Measurements from ENCODE around the gene LITAF. TPM values are rescaled to one million over a fixed set of nuclear protein-coding genes. Genes with fewer than 3 reads are reported as not detected.

The LITAF gene
- 2.6 TPM in 1 of 2 replicates, not detected in the other for total RNA-seq (2014; rRNA removed; shearing (Covaris generic); ENCODE audit: low replicate concordance)

- H3K9ac ChIP-seq (ENCODE audit: low read length): peak within 1 kb of the TSS; percentile 52
- no peaks in the 10 kb centered on the region for H3K36me3 ChIP-seq (ENCODE audit: insufficient read depth, low read length)
- peak within 1 kb of the TSS; percentile 56 for H3K4me2 ChIP-seq (ENCODE audit: low read depth, low read length, poor library complexity, severe bottlenecking)
- H3K27me3 ChIP-seq (ENCODE audit: low read length): no peaks in the 10 kb centered on the region
- H4K20me1 ChIP-seq (ENCODE audit: insufficient read depth, low read depth, low read length): no peaks in the 10 kb centered on the region
- no peak for DNase-seq
- no peaks in the 10 kb centered on the region for H3K79me2 ChIP-seq (ENCODE audit: low read length)
- H3K9me3 ChIP-seq (ENCODE audit: low read length): no peaks in the 10 kb centered on the region
- peak within 1 kb of the TSS; percentile 54; the same call in 1 of the 2 replicates for H3K4me3 ChIP-seq (ENCODE audit: low read length)
- H2AFZ ChIP-seq (ENCODE audit: low read length): peak within 1 kb of the TSS; percentile 41; the same call in 1 of the 2 replicates
- peaks cover 33% of the 10 kb centered on the region for H3K4me1 ChIP-seq (ENCODE audit: low read length)
- no peak within 1 kb of the TSS for H3K27ac ChIP-seq (ENCODE audit: low read length)
- no peaks in the 10 kb centered on the region for H3K9me2 ChIP-seq (replicated peaks; ENCODE audit: insufficient read depth, low read length)
Observed at GRCh38 chr16:11586856-11587642, at the start of gene LITAF. Gene LITAF (minus strand): TSS chr16:11586919. CDS start chr16:11556730, 30,189 bp downstream.

GRCh38 chr16:11636172-11636721, 49.5 kb upstream of the LITAF start:
- H3K4me2 ChIP-seq (ENCODE audit: low read depth, low read length, poor library complexity, severe bottlenecking): no peak overlapping the region

GRCh38 chr16:11635679-11636171, 49.0 kb upstream of the LITAF start:
- H3K4me2 ChIP-seq (ENCODE audit: low read depth, low read length, poor library complexity, severe bottlenecking): no peak overlapping the region
- no peaks in the 10 kb centered on the region for H3K36me3 ChIP-seq (ENCODE audit: insufficient read depth, low read length)
- no peaks in the 10 kb centered on the region for H3K9me3 ChIP-seq (ENCODE audit: low read length)
- H3K27me3 ChIP-seq (ENCODE audit: low read length): no peaks in the 10 kb centered on the region
- H3K27ac ChIP-seq (ENCODE audit: low read length): no peak overlapping the region
- no peaks in the 10 kb centered on the region for H3K4me1 ChIP-seq (ENCODE audit: low read length)
- no peak overlapping the region for H3K9ac ChIP-seq (ENCODE audit: low read length)
- DNase-seq: no peak
- H3K4me3 ChIP-seq (ENCODE audit: low read length): no peak overlapping the region
- no peak overlapping the region for H2AFZ ChIP-seq (ENCODE audit: low read length)
- no peaks in the 10 kb centered on the region for H3K79me2 ChIP-seq (ENCODE audit: low read length)
- H4K20me1 ChIP-seq (ENCODE audit: insufficient read depth, low read depth, low read length): no peaks in the 10 kb centered on the region
- no peaks in the 10 kb centered on the region for H3K9me2 ChIP-seq (replicated peaks; ENCODE audit: insufficient read depth, low read length)

More at GRCh38 chr16:11636172-11636721, 49.5 kb upstream of the LITAF start:
- Histone ChIP-seq H3K27me3 (ENCODE audit: low read length) (no peaks in the 10 kb centered on the region), H3K27ac (ENCODE audit: low read length) (no peak overlapping the region), H2AFZ (ENCODE audit: low read length) (no peak overlapping the region), H3K4me3 (ENCODE audit: low read length) (no peak overlapping the region), H4K20me1 (ENCODE audit: insufficient read depth, low read depth, low read length) (no peaks in the 10 kb centered on the region), H3K9ac (ENCODE audit: low read length) (no peak overlapping the region), H3K9me3 (ENCODE audit: low read length) (no peaks in the 10 kb centered on the region), H3K9me2 (replicated peaks; ENCODE audit: insufficient read depth, low read length) (no peaks in the 10 kb centered on the region), H3K79me2 (ENCODE audit: low read length) (no peaks in the 10 kb centered on the region), H3K4me1 (ENCODE audit: low read length) (no peaks in the 10 kb centered on the region), H3K36me3 (ENCODE audit: insufficient read depth, low read length) (no peaks in the 10 kb centered on the region)
- no peak for DNase-seq

- Histone ChIP-seq H3K9me2 (replicated peaks; ENCODE audit: insufficient read depth, low read length) (no peaks in the 10 kb centered on the region), H3K79me2 (ENCODE audit: low read length) (no peaks in the 10 kb centered on the region), H3K27me3 (ENCODE audit: low read length) (no peaks in the 10 kb centered on the region), H2AFZ (ENCODE audit: low read length) (no peak overlapping the region), H3K4me1 (ENCODE audit: low read length) (no peaks in the 10 kb centered on the region), H4K20me1 (ENCODE audit: insufficient read depth, low read depth, low read length) (no peaks in the 10 kb centered on the region), H3K4me3 (ENCODE audit: low read length) (no peak overlapping the region), H3K9me3 (ENCODE audit: low read length) (no peaks in the 10 kb centered on the region), H3K4me2 (ENCODE audit: low read depth, low read length, poor library complexity, severe bottlenecking) (no peak overlapping the region), H3K27ac (ENCODE audit: low read length) (no peak overlapping the region), H3K9ac (ENCODE audit: low read length) (no peak overlapping the region), H3K36me3 (ENCODE audit: insufficient read depth, low read length) (no peaks in the 10 kb centered on the region)
- DNase-seq: no peak
Observed at GRCh38 chr16:11635113-11635652, 48.5 kb upstream of the LITAF start.

- Histone ChIP-seq H3K4me1 (ENCODE audit: low read length) (no peaks in the 10 kb centered on the region; the same call in 1 of the 2 replicates), H3K27me3 (ENCODE audit: low read length) (no peaks in the 10 kb centered on the region), H3K4me2 (ENCODE audit: low read depth, low read length, poor library complexity, severe bottlenecking) (no peak overlapping the region), H3K27ac (ENCODE audit: low read length) (no peak overlapping the region), H2AFZ (ENCODE audit: low read length) (no peak overlapping the region), H3K9me3 (ENCODE audit: low read length) (no peaks in the 10 kb centered on the region), H3K36me3 (ENCODE audit: insufficient read depth, low read length) (no peaks in the 10 kb centered on the region), H3K9ac (ENCODE audit: low read length) (no peak overlapping the region), H3K79me2 (ENCODE audit: low read length) (no peaks in the 10 kb centered on the region), H3K9me2 (replicated peaks; ENCODE audit: insufficient read depth, low read length) (no peaks in the 10 kb centered on the region), H3K4me3 (ENCODE audit: low read length) (no peak overlapping the region), H4K20me1 (ENCODE audit: insufficient read depth, low read depth, low read length) (no peaks in the 10 kb centered on the region)
- DNase-seq: no peak
Observed at GRCh38 chr16:11634312-11634711, 47.6 kb upstream of the LITAF start.

- Histone ChIP-seq H3K9me3 (ENCODE audit: low read length) (no peaks in the 10 kb centered on the region), H3K79me2 (ENCODE audit: low read length) (no peaks in the 10 kb centered on the region), H3K9ac (ENCODE audit: low read length) (no peak overlapping the region), H3K4me2 (ENCODE audit: low read depth, low read length, poor library complexity, severe bottlenecking) (no peak overlapping the region), H3K36me3 (ENCODE audit: insufficient read depth, low read length) (no peaks in the 10 kb centered on the region), H3K4me3 (ENCODE audit: low read length) (no peak overlapping the region), H4K20me1 (ENCODE audit: insufficient read depth, low read depth, low read length) (no peaks in the 10 kb centered on the region), H3K27me3 (ENCODE audit: low read length) (no peaks in the 10 kb centered on the region), H3K4me1 (ENCODE audit: low read length) (no peaks in the 10 kb centered on the region; the same call in 1 of the 2 replicates), H3K27ac (ENCODE audit: low read length) (no peak overlapping the region), H2AFZ (ENCODE audit: low read length) (no peak overlapping the region), H3K9me2 (replicated peaks; ENCODE audit: insufficient read depth, low read length) (no peaks in the 10 kb centered on the region)
- no peak for DNase-seq
Observed at GRCh38 chr16:11633113-11633512, 46.4 kb upstream of the LITAF start.

- no peaks in the 10 kb centered on the region for H3K36me3 ChIP-seq (ENCODE audit: insufficient read depth, low read length)
- no peak overlapping the region for H3K9ac ChIP-seq (ENCODE audit: low read length)
- no peaks in the 10 kb centered on the region for H4K20me1 ChIP-seq (ENCODE audit: insufficient read depth, low read depth, low read length)
- H3K79me2 ChIP-seq (ENCODE audit: low read length): no peaks in the 10 kb centered on the region
- H3K4me3 ChIP-seq (ENCODE audit: low read length): no peak overlapping the region
- no peaks in the 10 kb centered on the region for H3K9me3 ChIP-seq (ENCODE audit: low read length)
- no peak overlapping the region for H2AFZ ChIP-seq (ENCODE audit: low read length)
- H3K4me2 ChIP-seq (ENCODE audit: low read depth, low read length, poor library complexity, severe bottlenecking): no peak overlapping the region
- H3K9me2 ChIP-seq (replicated peaks; ENCODE audit: insufficient read depth, low read length): no peaks in the 10 kb centered on the region
- no peak overlapping the region for H3K27ac ChIP-seq (ENCODE audit: low read length)
- no peaks in the 10 kb centered on the region; the same call in 1 of the 2 replicates for H3K4me1 ChIP-seq (ENCODE audit: low read length)
- no peak for DNase-seq
- H3K27me3 ChIP-seq (ENCODE audit: low read length): no peaks in the 10 kb centered on the region
Observed at GRCh38 chr16:11632455-11632939, 45.8 kb upstream of the LITAF start.

DNA sequence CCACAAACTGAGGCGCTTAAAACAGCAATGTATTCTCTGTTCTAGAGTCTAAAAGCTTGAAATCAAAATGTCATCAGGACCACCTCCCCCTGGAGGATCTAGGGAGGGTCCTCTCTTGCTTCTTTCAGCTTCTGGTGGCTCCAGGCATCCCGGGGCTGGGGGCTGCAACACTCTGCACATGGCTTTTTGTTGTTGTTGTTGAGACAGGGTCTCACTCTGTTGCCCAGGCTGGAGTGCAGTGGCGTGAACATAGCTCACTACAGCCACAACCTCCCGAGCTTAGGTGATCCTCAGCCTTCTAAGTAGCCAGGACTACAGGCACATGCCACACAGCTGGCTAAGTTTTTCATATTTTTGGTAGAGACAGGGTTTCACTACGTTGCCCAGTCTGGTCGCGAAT, 44.5 kb upstream of the LITAF start:
- H2AFZ ChIP-seq (ENCODE audit: low read length): no peak overlapping the region
- no peak overlapping the region for H3K27ac ChIP-seq (ENCODE audit: low read length)
- H3K4me1 ChIP-seq (ENCODE audit: low read length): no peaks in the 10 kb centered on the region; the same call in 1 of the 2 replicates
- no peak overlapping the region for H3K4me3 ChIP-seq (ENCODE audit: low read length)
- no peaks in the 10 kb centered on the region for H3K79me2 ChIP-seq (ENCODE audit: low read length)
- H3K4me2 ChIP-seq (ENCODE audit: low read depth, low read length, poor library complexity, severe bottlenecking): no peak overlapping the region
- no peaks in the 10 kb centered on the region for H3K27me3 ChIP-seq (ENCODE audit: low read length)
- no peak overlapping the region for H3K9ac ChIP-seq (ENCODE audit: low read length)
- no peaks in the 10 kb centered on the region for H3K9me3 ChIP-seq (ENCODE audit: low read length)
- no peaks in the 10 kb centered on the region for H3K36me3 ChIP-seq (ENCODE audit: insufficient read depth, low read length)
- H4K20me1 ChIP-seq (ENCODE audit: insufficient read depth, low read depth, low read length): no peaks in the 10 kb centered on the region
- no peaks in the 10 kb centered on the region for H3K9me2 ChIP-seq (replicated peaks; ENCODE audit: insufficient read depth, low read length)
- no peak for DNase-seq
